ENCODE data around the gene SHB.
"Not testable (repeated sequence)": the region's sequence is repeated elsewhere in the genome, so short reads cannot be mapped to it uniquely, and the experiment has no call there.

SHB gene

GRCh38 chr9:37913480-37914153 is 155.4 kb downstream of the SHB start:
- DNase-seq: peak; percentile 84

GRCh38 chr9:37911271-37911681 is 157.8 kb downstream of the SHB start:
- DNase-seq: no peak

GRCh38 chr9:37910271-37910670 is 158.8 kb downstream of the SHB start:
- no peak for DNase-seq

- not testable (repeated sequence) for DNase-seq
Measured at GRCh38 chr9:37909836-37910235, 159.2 kb downstream of the SHB start.

GRCh38 chr9:37909326-37909725 is 159.7 kb downstream of the SHB start:
- DNase-seq: no peak

GRCh38 chr9:37908698-37909186 is 160.3 kb downstream of the SHB start:
- DNase-seq: no peak

- no peak for DNase-seq
Measured at GRCh38 chr9:37908283-37908682, 160.7 kb downstream of the SHB start.

GRCh38 chr9:37906312-37907239 is 162.5 kb downstream of the SHB start:
- DNase-seq: no peak

GRCh38 chr9:37905776-37906175 is 163.3 kb downstream of the SHB start:
- DNase-seq: no peak

- DNase-seq: no peak
Measured at GRCh38 chr9:37905131-37905505, 163.9 kb downstream of the SHB start.

GRCh38 chr9:37904445-37905130 is 164.4 kb downstream of the SHB start:
- DNase-seq: peak; percentile 18

GRCh38 chr9:37903647-37904444 is 165.2 kb downstream of the SHB start, which contains the start of gene SLC25A51:
TSS of gene SLC25A51 (minus strand) at chr9:37904127. CDS start at chr9:37888550, 15,577 bp downstream.
- DNase-seq: peak; percentile 94

GRCh38 chr9:37902796-37903646 is 166.0 kb downstream of the SHB start:
- DNase-seq: peak; percentile 19

GRCh38 chr9:37902131-37902530 is 166.9 kb downstream of the SHB start:
- DNase-seq: no peak

- DNase-seq: no peak
Measured at GRCh38 chr9:37899041-37899440, 170.0 kb downstream of the SHB start.

GRCh38 chr9:37897665-37898064 is 171.4 kb downstream of the SHB start:
- no peak for DNase-seq

- DNase-seq: no peak
Measured at GRCh38 chr9:37892063-37892462, 177.0 kb downstream of the SHB start.

- DNase-seq: not testable (repeated sequence)
Measured at GRCh38 chr9:37891042-37891441, 178.0 kb downstream of the SHB start.

GRCh38 chr9:37889536-37889935 is 179.5 kb downstream of the SHB start:
- no peak for DNase-seq

GRCh38 chr9:37887977-37888583 is 180.9 kb downstream of the SHB start:
- DNase-seq: not testable (repeated sequence)

GRCh38 chr9:37880916-37881479 is 188.0 kb downstream of the SHB start:
- no peak for DNase-seq

Measured in stimulated activated CD4-positive, alpha-beta T cell treated with anti-CD3 and anti-CD28 coated beads, Interleukin-15, amount 100 ng/mL, for 24 hours (primary cell).